Measurements from ENCODE around the gene PRG3.

PRG3 gene

GRCh38 chr11:57387289-57388030, 6.5 kb upstream of the PRG3 start:
- no peak overlapping the region for H3K4me3 Mint-ChIP-seq
- peaks cover 5% of the 10 kb centered on the region for H3K27me3 Mint-ChIP-seq
- H3K4me1 Mint-ChIP-seq (ENCODE audit: low read depth), result no peaks in the 10 kb centered on the region
- no peaks in the 10 kb centered on the region for H3K9me3 Mint-ChIP-seq
- no peak for DNase-seq
- H3K27ac Mint-ChIP-seq, result no peak overlapping the region
- no peaks in the 10 kb centered on the region for H3K36me3 Mint-ChIP-seq (ENCODE audit: low read depth)

- peaks cover 11% of the 10 kb centered on the region for H3K27me3 Mint-ChIP-seq
- DNase-seq, result no peak
- H3K9me3 Mint-ChIP-seq, result no peaks in the 10 kb centered on the region
- H3K36me3 Mint-ChIP-seq (ENCODE audit: low read depth), result no peaks in the 10 kb centered on the region
- H3K4me1 Mint-ChIP-seq (ENCODE audit: low read depth), result no peaks in the 10 kb centered on the region
- H3K4me3 Mint-ChIP-seq, result no peak overlapping the region
- H3K27ac Mint-ChIP-seq, result no peak overlapping the region
Measured at GRCh38 chr11:57386178-57386940, 5.4 kb upstream of the PRG3 start.

- DNase-seq, result no peak
- Mint-ChIP-seq H3K4me1 (ENCODE audit: low read depth) (no peaks in the 10 kb centered on the region), H3K27ac (no peak overlapping the region), H3K36me3 (ENCODE audit: low read depth) (no peaks in the 10 kb centered on the region), H3K27me3 (peaks cover 41% of the 10 kb centered on the region), H3K4me3 (no peak overlapping the region), H3K9me3 (no peaks in the 10 kb centered on the region)
Measured at GRCh38 chr11:57379732-57380131, 1.2 kb downstream of the PRG3 start.

- no peak for DNase-seq
- Mint-ChIP-seq H3K27ac (no peak overlapping the region), H3K4me1 (ENCODE audit: low read depth) (no peaks in the 10 kb centered on the region), H3K36me3 (ENCODE audit: low read depth) (no peaks in the 10 kb centered on the region), H3K9me3 (no peaks in the 10 kb centered on the region), H3K27me3 (peaks cover 41% of the 10 kb centered on the region), H3K4me3 (no peak overlapping the region)
Measured at GRCh38 chr11:57378186-57378585, 2.8 kb downstream of the PRG3 start.

- no peaks in the 10 kb centered on the region for H3K4me1 Mint-ChIP-seq (ENCODE audit: low read depth)
- no peaks in the 10 kb centered on the region for H3K9me3 Mint-ChIP-seq
- no peak for DNase-seq
- peaks cover 32% of the 10 kb centered on the region for H3K27me3 Mint-ChIP-seq
- no peaks in the 10 kb centered on the region for H3K36me3 Mint-ChIP-seq (ENCODE audit: low read depth)
- no peak overlapping the region for H3K27ac Mint-ChIP-seq
- H3K4me3 Mint-ChIP-seq, result no peak overlapping the region
Measured at GRCh38 chr11:57377107-57377506, 3.8 kb downstream of the PRG3 start.

GRCh38 chr11:57376095-57377090, 4.6 kb downstream of the PRG3 start:
- no peaks in the 10 kb centered on the region for H3K9me3 Mint-ChIP-seq
- H3K4me3 Mint-ChIP-seq, result no peak overlapping the region
- H3K27ac Mint-ChIP-seq, result no peak overlapping the region
- no peaks in the 10 kb centered on the region for H3K36me3 Mint-ChIP-seq (ENCODE audit: low read depth)
- no peaks in the 10 kb centered on the region for H3K4me1 Mint-ChIP-seq (ENCODE audit: low read depth)
- H3K27me3 Mint-ChIP-seq, result peaks cover 30% of the 10 kb centered on the region
- no peak for DNase-seq

GRCh38 chr11:57375490-57375889, 5.5 kb downstream of the PRG3 start:
- Mint-ChIP-seq H3K27me3 (peaks cover 28% of the 10 kb centered on the region), H3K4me3 (no peak overlapping the region), H3K9me3 (no peaks in the 10 kb centered on the region), H3K27ac (no peak overlapping the region), H3K36me3 (ENCODE audit: low read depth) (no peaks in the 10 kb centered on the region), H3K4me1 (ENCODE audit: low read depth) (no peaks in the 10 kb centered on the region)
- no peak for DNase-seq

- Mint-ChIP-seq H3K36me3 (ENCODE audit: low read depth) (no peaks in the 10 kb centered on the region), H3K27me3 (peaks cover 25% of the 10 kb centered on the region), H3K4me1 (ENCODE audit: low read depth) (no peaks in the 10 kb centered on the region), H3K27ac (no peak overlapping the region), H3K4me3 (no peak overlapping the region), H3K9me3 (no peaks in the 10 kb centered on the region)
- no peak for DNase-seq
Measured at GRCh38 chr11:57374966-57375365, 6.0 kb downstream of the PRG3 start.

- no peak for DNase-seq
- H3K4me1 Mint-ChIP-seq (ENCODE audit: low read depth), result no peaks in the 10 kb centered on the region
- H3K27ac Mint-ChIP-seq, result no peak overlapping the region
- no peaks in the 10 kb centered on the region for H3K9me3 Mint-ChIP-seq
- H3K36me3 Mint-ChIP-seq (ENCODE audit: low read depth), result no peaks in the 10 kb centered on the region
- no peak overlapping the region for H3K4me3 Mint-ChIP-seq
- H3K27me3 Mint-ChIP-seq, result peaks cover 12% of the 10 kb centered on the region
Measured at GRCh38 chr11:57373146-57373545, 7.8 kb downstream of the PRG3 start.

- DNase-seq, result no peak
- Mint-ChIP-seq H3K4me1 (ENCODE audit: low read depth) (no peaks in the 10 kb centered on the region), H3K27ac (no peak overlapping the region), H3K27me3 (no peaks in the 10 kb centered on the region), H3K4me3 (no peak overlapping the region), H3K9me3 (no peaks in the 10 kb centered on the region), H3K36me3 (ENCODE audit: low read depth) (no peaks in the 10 kb centered on the region)
Measured at GRCh38 chr11:57370941-57371340, 10.0 kb downstream of the PRG3 start.

- DNase-seq, result no peak
- no peaks in the 10 kb centered on the region for H3K4me1 Mint-ChIP-seq (ENCODE audit: low read depth)
- H3K27me3 Mint-ChIP-seq, result no peaks in the 10 kb centered on the region
- H3K4me3 Mint-ChIP-seq, result no peak overlapping the region
- H3K27ac Mint-ChIP-seq, result no peak overlapping the region
- no peaks in the 10 kb centered on the region for H3K9me3 Mint-ChIP-seq
- no peaks in the 10 kb centered on the region for H3K36me3 Mint-ChIP-seq (ENCODE audit: low read depth)
Measured at GRCh38 chr11:57370251-57370650, 10.7 kb downstream of the PRG3 start.

GRCh38 chr11:57368845-57369232, 12.1 kb downstream of the PRG3 start:
- H3K4me1 Mint-ChIP-seq (ENCODE audit: low read depth), result no peaks in the 10 kb centered on the region
- DNase-seq, result no peak
- no peak overlapping the region for H3K4me3 Mint-ChIP-seq
- H3K27ac Mint-ChIP-seq, result no peak overlapping the region
- H3K36me3 Mint-ChIP-seq (ENCODE audit: low read depth), result no peaks in the 10 kb centered on the region
- no peaks in the 10 kb centered on the region for H3K9me3 Mint-ChIP-seq
- H3K27me3 Mint-ChIP-seq, result no peaks in the 10 kb centered on the region

GRCh38 chr11:57368106-57368844, 12.7 kb downstream of the PRG3 start:
- Mint-ChIP-seq H3K27me3 (peaks cover 3% of the 10 kb centered on the region), H3K4me1 (ENCODE audit: low read depth) (no peaks in the 10 kb centered on the region), H3K4me3 (no peak overlapping the region), H3K36me3 (ENCODE audit: low read depth) (no peaks in the 10 kb centered on the region), H3K27ac (no peak overlapping the region), H3K9me3 (no peaks in the 10 kb centered on the region)
- no peak for DNase-seq

All from activated T-cell treated with anti-CD3 and anti-CD28 coated beads, Interleukin-2, amount 50 U/mL, for 24 hours (primary cell).